NB4 (cell line): ENCODE measurements around the gene STON2.

Source experiments
- DNase-seq: peaks from one replicate; pipeline ENCODE4 v3.0.0; 2010; ENCODE audit warnings: low read depth
- H3K4me3 ChIP-seq: one replicate; pipeline ENCODE4 v1.5.1; 2011; ENCODE audit warnings: mild to moderate bottlenecking, low read depth, low read length, moderate library complexity
- MAX ChIP-seq: IDR thresholded peaks from 2 replicates; pipeline ENCODE4 v1.6.1; 2011; ENCODE audit warnings: low read depth, low read length
- MYC ChIP-seq: IDR thresholded peaks from 2 replicates; pipeline ENCODE4 v1.6.1; 2011; ENCODE audit warnings: low read depth, low read length
- POLR2A ChIP-seq: IDR thresholded peaks from 2 replicates; pipeline ENCODE4 v1.6.1; 2011; ENCODE audit warnings: mild to moderate bottlenecking; ENCODE audit not compliant: insufficient read length; ENCODE audit errors: extremely low read depth
- TF ChIP-seq, protein P1 (sequence below): IDR thresholded peaks from one replicate; pipeline ENCODE4 v1.5.1; 2012; ENCODE audit warnings: low read depth, low read length

STON2 gene

DNA sequence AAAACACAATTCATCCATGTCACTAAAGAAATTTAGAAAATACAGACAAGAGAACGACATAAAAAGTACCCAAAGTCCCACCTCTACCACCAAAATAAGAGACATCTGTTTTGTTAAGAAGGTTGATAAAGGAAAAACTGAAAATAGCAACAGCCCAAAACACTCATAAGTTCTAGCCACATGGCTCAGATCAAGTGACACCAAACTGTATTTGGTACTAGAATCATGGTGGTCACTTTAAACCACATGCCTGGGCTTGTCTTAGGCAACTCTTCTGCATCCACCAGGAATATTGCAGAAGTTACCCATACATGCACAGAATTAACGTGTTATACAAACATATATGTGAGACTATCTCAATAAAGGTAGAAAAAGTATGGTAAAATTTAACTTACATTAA lies 101.2 kb downstream of the STON2 start:
- TF ChIP-seq, protein P1, sequence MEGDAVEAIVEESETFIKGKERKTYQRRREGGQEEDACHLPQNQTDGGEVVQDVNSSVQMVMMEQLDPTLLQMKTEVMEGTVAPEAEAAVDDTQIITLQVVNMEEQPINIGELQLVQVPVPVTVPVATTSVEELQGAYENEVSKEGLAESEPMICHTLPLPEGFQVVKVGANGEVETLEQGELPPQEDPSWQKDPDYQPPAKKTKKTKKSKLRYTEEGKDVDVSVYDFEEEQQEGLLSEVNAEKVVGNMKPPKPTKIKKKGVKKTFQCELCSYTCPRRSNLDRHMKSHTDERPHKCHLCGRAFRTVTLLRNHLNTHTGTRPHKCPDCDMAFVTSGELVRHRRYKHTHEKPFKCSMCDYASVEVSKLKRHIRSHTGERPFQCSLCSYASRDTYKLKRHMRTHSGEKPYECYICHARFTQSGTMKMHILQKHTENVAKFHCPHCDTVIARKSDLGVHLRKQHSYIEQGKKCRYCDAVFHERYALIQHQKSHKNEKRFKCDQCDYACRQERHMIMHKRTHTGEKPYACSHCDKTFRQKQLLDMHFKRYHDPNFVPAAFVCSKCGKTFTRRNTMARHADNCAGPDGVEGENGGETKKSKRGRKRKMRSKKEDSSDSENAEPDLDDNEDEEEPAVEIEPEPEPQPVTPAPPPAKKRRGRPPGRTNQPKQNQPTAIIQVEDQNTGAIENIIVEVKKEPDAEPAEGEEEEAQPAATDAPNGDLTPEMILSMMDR, result no peak
- no peak for TF ChIP-seq MYC
- no peak for TF ChIP-seq MAX
- no peak for TF ChIP-seq POLR2A
- no peak overlapping the region for H3K4me3 ChIP-seq
- no peak for DNase-seq

GRCh38 chr14:81298122-81298521 lies 102.0 kb downstream of the STON2 start:
- H3K4me3 ChIP-seq, result no peak overlapping the region
- no peak for DNase-seq
- TF ChIP-seq, protein P1, result no peak
- TF ChIP-seq POLR2A (no peak), MAX (no peak), MYC (no peak)

DNA sequence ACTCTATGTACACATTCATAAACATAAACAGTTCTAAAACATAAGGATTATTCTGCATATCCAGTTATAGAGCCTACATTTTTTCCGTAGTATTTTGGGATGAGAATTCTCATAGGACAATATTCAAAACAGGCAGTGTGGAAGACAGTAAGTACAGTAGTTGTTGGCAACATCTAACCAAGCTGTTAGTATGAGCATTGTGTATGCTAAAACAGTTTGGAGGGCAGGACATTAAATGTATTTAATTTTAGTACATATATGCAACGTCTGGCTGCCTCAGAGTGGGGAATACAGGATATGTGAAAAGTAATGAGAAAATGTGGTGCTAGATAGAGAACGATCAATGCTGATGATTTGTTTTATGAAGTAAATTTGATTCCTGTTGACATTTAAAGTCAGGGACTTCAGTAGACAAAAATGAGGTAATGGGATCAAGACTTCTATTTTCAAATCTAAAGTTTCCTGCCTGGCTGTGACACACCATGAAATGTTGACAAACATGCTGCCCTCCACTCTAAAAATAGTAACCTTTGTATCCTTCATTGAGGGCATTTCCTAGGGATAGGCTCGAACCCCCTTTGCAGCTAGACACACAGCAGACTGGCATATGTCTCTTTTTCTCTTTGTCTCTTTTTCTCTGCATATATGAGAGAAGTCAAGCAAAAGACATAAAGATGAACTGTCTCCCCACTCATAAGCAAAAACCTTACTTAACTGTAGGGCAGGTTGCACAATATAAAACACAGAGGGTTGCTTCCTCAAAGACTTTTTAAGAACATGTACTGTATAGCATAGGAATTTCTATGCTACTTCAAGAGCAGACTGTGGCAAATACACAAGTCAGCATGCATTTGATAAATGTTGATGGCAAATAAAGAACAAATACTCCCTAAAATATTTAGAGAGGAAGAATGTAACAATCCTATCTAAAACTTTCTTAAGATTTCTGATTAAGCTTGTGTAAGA lies 103.9 kb downstream of the STON2 start:
- TF ChIP-seq, protein P1, result no peak
- no peak for TF ChIP-seq MYC
- TF ChIP-seq MAX, result no peak
- no peak for TF ChIP-seq POLR2A
- peak; percentile 67 for DNase-seq
- H3K4me3 ChIP-seq, result no peak overlapping the region

- DNase-seq, result no peak
- no peak overlapping the region for H3K4me3 ChIP-seq
- no peak for TF ChIP-seq MYC
- TF ChIP-seq POLR2A, result no peak
- no peak for TF ChIP-seq MAX
- TF ChIP-seq, protein P1, result no peak
Measured at GRCh38 chr14:81289516-81289915, 110.6 kb downstream of the STON2 start.

GRCh38 chr14:81286574-81287370 lies 113.4 kb downstream of the STON2 start:
- no peak for DNase-seq
- H3K4me3 ChIP-seq, result no peak overlapping the region
- TF ChIP-seq, protein P1, result no peak
- TF ChIP-seq MYC, result no peak
- no peak for TF ChIP-seq MAX
- TF ChIP-seq POLR2A, result no peak
